Activated CD4-positive, alpha-beta T cell treated with anti-CD3 and anti-CD28 coated beads, Interleukin-10, Interleukin-2, amounts not matched to agents 100 ng/mL and 50 ng/mL, durations not matched to agents 16 hours and 8 hours (primary cell): Measurements from ENCODE around the gene RNF13.
A peak's percentile ranks its signal among the peaks of the same experiment; 100 is the strongest.
"Not testable (repeated sequence)": the region's sequence is repeated elsewhere in the genome, so short reads cannot be mapped to it uniquely, and the experiment has no call there.

Experiments
- DNase-seq: peaks from one replicate; pipeline ENCODE4 v3.0.0-alpha.2; 2020

Gene RNF13

GRCh38 chr3:149963485-149963884 lies 150.5 kb downstream of the RNF13 start:
- no peak for DNase-seq

- DNase-seq, result no peak
Observed at GRCh38 chr3:149964291-149964690, 151.3 kb downstream of the RNF13 start.

GRCh38 chr3:149965278-149965677 lies 152.3 kb downstream of the RNF13 start:
- no peak for DNase-seq

DNA sequence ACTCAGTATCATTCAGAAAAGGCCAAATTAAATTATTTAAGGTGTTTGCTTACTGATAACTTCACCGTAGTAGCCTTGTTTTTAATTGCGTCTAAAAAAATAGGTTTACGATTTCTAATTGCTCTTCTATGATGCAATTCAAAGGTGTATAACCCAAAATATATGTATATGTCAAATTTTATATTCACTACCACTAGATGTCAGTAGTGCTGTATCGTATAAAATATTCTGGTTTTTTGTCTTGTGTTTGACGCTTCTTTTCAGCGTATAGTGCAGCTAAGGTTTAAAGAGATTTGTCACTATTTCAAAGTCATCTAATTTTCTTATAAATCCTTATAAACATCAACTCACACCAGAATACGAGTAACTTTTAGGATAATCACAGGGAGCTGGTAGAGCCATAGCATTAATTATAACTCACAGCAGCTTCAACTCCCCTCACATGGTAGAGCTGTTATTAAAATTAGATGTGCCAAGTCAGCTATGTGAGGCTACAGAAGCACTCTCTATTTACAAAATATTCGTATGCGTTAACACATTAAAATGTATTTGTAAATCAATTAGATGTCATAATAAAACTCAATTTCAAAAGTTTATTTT lies 154.2 kb downstream of the RNF13 start:
- peak; percentile 45 for DNase-seq

- no peak for DNase-seq
Observed at GRCh38 chr3:149968216-149968615, 155.2 kb downstream of the RNF13 start.

DNA sequence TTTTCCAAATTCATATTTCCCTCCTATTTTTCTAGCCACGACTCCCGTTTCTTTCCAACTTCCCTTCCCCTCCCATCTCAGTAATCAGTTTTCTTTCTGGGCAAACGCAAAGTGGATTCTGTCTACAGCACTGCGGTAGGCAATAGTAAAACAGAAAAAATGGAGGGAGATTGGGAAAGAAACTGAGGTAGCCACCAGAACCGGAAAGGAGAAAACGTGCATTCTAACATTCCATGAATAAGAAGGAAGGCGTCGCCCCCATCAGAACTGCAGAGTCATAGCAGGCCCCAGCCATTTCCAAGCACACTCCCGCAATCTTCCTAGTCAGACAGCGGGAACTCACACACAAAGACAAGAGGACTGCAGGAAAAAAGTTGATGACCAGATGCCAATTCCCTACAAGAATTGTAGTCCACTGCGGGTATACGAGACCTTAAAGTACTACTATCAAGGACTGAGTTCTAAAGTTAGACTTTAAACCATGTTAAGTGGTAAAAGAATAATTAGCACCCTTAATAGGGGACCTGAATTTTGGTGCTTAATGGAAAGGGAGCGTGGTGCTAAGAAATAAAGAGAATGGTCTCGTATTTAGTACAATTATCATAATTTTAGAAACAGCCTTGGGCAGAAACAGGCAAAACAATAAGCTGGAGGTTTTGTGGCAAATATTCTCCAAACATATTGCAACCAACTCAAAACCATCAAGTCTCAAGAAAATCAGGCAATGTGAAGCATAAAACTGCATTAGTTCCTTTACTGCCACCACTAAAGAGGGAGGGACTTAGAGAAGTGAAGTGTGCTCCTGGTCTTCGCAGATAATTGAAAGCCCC lies 156.3 kb downstream of the RNF13 start:
- DNase-seq, result no peak

GRCh38 chr3:149969940-149970715 lies 157.1 kb downstream of the RNF13 start:
- peak; percentile 68 for DNase-seq

- DNase-seq, result peak; percentile 31
Observed at GRCh38 chr3:149970716-149971402, 157.8 kb downstream of the RNF13 start, which contains the start of gene PFN2. PFN2 (minus strand) TSS chr3:149970895; CDS start chr3:149970856, 39 bp downstream.

GRCh38 chr3:149971403-149972075 lies 158.5 kb downstream of the RNF13 start:
- DNase-seq, result peak; percentile 6

GRCh38 chr3:149975919-149976318 lies 162.9 kb downstream of the RNF13 start:
- DNase-seq, result peak; percentile 26

GRCh38 chr3:149977386-149977785 lies 164.4 kb downstream of the RNF13 start:
- no peak for DNase-seq

DNA sequence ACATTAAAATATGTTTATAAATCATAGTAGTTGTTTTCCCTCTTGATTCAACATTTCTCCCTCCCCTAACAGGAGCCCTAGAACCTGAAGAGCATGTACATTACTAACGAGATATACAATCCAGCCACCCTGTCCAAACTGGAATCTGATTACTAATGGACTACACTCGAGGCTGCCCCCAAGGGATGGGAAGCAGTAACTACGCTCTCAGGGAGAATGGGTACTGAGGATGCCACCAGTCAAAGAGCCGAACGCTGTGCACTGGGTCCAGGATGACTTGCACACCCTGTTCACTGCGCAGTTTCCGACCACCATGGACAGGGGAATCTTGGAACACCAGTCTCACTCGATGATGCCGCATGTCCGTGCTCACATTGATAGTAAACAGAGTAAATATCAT lies 169.0 kb downstream of the RNF13 start:
- DNase-seq, result not testable (repeated sequence)

DNA sequence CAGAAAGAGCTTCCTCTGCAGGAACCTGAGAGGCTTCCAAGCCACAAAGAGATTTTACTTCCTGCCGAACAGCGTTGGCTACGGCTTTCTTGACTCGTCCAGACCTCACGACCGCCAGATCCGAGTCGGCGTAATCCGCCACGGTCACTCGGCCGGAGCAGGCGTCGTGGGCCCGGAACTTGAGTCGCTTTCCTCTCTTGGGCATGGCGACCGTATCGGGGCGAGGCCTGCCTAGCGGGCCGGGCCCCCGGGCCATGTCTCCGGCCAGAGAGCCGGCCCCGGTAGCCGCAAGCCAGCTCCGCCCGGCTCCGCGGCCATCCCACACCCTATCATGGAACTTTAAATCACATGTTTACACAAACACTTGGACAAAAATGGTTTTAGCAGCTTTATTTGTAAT lies 170.0 kb downstream of the RNF13 start:
- DNase-seq, result not testable (repeated sequence)

GRCh38 chr3:149983628-149984027 lies 170.6 kb downstream of the RNF13 start:
- DNase-seq, result no peak

DNA sequence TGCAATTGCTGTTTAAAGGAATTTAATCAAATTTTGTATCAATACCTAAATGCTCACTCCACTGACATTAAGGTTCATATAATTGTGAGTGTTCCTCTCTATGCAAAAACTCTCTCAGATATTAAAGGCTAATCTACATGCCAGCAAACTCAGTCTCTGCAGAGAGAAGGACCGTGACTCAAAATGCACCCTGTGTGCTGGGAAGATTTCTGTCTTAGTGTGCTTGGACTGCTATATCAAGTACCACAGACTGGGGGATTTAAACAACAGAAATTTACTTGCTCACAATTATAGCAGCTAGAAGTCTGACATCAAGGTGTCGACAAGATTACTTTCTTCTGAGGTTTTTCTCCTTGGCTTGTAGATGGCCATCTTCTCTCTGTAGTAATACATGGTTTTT lies 176.3 kb downstream of the RNF13 start:
- DNase-seq, result no peak

- DNase-seq, result no peak
Observed at GRCh38 chr3:149990423-149990948, 177.5 kb downstream of the RNF13 start.

DNA sequence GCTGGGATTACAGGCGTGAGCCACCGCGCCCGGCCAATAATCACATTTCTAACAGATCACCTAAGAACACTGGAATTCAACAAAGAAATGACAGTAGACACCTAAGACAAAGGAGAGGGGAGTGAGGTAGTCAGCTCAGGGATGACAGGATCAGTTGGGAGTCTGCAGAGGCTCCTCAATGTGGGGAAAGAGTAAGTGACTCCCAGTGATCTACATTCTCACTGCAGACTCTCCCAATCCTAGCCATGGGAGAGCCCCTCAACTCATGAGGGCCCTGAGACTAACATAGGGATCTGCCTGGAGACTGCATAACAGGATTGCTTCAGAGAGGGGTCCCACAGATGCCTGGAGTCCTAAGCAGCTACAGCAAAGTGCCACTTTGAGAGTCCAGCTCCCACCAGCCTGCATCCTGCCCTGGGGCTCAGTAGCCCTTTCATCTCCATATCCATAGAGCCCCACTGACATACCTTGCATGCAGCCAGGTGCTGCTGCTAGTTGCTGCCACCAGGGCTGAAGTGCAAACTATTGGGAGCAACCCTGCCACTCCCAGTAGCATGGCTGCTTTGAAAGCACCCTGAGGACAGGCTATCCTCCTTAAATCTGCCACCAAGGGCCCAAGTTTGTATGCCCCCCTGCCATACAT lies 179.5 kb downstream of the RNF13 start:
- no peak for DNase-seq

DNA sequence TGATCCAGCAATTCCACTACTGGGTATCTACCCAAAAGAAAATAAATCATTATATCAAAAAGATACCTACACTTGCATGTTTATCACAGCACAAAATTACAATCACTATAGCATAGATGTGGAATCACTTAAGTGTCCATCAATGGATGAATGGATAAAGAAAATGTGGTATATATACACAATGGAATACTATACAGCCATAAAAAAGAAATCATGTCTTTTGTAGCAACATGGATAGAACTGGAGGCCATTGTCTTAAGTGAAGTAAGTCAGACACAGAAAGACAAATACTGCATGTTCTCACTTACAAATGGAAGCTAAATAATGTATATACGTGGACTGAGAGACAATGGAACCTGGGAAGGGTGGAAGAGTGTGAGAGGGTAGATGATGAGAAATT lies 185.9 kb downstream of the RNF13 start:
- no peak for DNase-seq

- no peak for DNase-seq
Observed at GRCh38 chr3:149999421-149999820, 186.4 kb downstream of the RNF13 start.

- DNase-seq, result no peak
Observed at GRCh38 chr3:150000641-150001040, 187.6 kb downstream of the RNF13 start.

- DNase-seq, result no peak
Observed at GRCh38 chr3:150005243-150006112, 192.5 kb downstream of the RNF13 start.
